ENCODE data around the gene PRDM10. TPM values are rescaled to one million over a fixed set of nuclear protein-coding genes. Genes with fewer than 3 reads are reported as not detected.
A peak's percentile ranks its signal among the peaks of the same experiment; 100 is the strongest.
"Not testable (repeated sequence)": the region's sequence is repeated elsewhere in the genome, so short reads cannot be mapped to it uniquely, and the experiment has no call there.

PRDM10 gene
- polyA plus RNA-seq, 3 donors from 2014 or later: 1.3 to 5.0 TPM; not detected in 1

DNA sequence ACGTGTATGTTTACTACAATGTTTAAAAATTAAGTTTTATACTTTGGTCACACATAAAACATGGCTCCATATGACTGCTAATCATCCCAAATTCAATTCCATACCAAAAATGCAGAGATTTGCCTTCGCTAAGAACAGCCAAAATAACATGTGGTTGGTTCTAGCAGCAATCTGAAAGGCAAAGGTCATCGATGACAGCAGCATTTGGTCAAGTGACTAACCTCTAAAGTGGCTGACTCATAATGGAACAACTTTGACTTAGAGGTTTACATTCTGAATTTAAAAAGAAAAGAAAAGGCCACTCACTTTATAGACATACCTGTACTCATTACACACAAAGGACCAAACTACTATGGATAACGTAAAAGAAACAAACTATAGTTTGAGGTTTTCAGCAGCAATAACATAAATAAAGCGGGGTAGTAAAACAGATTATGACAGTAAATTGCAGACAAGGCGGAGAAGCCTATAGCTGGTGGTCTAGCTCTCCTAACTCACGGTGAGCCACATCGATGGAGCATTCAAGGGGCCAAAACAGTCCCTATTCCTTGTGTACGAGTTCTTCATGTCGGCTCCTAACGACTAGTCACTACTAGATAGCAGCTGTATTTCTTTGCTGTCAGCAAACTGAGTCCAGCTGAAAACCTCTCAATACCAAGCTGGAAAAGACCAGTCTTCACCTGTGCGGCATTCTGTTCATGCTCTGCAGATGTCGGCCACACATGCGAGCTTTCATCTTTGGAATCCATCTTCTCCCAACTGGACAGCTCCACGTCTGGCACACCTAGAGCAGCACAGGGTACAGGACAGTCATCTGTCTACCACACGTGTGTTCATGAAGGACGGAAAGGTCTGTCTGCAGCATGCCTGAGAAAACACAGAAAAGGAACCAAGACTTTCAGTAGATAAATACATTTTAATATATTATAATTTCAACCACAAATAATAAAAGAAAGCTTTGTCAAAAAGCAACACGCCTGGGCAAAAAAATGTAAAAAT lies 42.1 kb downstream of the PRDM10 start:
- DNase-seq: no peak
- Mint-ChIP-seq H3K27me3 (ENCODE audit: low read depth in 3 of 3) (peaks cover 0 to 2% (median 0%) of the 10 kb centered on the region in 3 donors), H3K27ac (peak overlapping the region in 1 of 6 donors; percentile 46), H3K36me3 (peaks cover 8 to 26% (median 13%) of the 10 kb centered on the region in 3 donors), H3K9me3 (no peaks in the 10 kb centered on the region), H3K4me3 (no peak overlapping the region), H3K4me1 (peaks cover 9 to 14% of the 10 kb centered on the region in 2 donors)

DNA sequence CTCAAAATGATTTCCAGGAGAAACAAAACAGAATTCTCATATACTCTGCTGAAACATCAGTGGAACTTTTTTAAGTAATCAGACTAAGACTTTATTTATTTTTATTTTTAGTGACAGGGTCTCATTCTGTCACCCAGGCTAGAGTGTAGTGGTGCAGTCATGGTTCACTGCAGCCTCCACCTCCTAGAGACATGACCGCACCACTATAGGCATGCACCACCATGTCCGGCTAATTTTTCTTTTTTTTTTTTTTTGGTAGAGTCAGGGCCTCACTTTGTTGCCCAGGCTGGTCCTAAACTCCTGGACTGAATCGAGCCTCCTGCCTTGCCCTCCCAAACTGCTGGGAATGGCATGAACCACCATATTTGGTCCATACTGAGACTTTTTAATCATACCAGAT lies 42.9 kb downstream of the PRDM10 start:
- Mint-ChIP-seq H3K27me3 (ENCODE audit: low read depth in 3 of 3) (peaks cover 0 to 2% (median 0%) of the 10 kb centered on the region in 3 donors), H3K4me1 (peaks cover 9 to 14% of the 10 kb centered on the region in 2 donors), H3K9me3 (no peaks in the 10 kb centered on the region), H3K4me3 (no peak overlapping the region), H3K36me3 (peaks cover 12 to 32% (median 16%) of the 10 kb centered on the region in 3 donors), H3K27ac (no peak overlapping the region)
- DNase-seq: no peak

DNA sequence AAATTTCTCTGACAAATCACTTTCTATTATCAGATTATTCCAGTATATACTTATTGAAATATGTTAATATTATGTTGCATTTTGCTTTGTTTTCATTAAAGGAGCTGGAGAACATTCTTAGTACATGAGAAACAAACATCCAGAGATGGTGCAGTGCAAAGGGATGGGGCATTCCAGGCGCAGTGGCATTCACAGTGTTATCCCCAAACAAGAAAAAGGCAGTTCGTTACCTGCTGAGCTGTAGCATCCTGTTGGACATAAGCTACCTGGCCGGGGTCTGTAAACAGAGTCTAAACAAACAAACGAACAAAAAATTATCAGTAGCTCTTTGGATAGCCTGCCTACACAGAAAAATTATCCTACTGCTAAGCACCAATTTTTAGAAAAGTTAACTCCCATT lies 47.4 kb downstream of the PRDM10 start:
- no peaks in the 10 kb centered on the region for H3K27me3 Mint-ChIP-seq (ENCODE audit: low read depth in 3 of 3)
- peaks cover 0 to 3% of the 10 kb centered on the region in 2 donors for H3K4me1 Mint-ChIP-seq

DNA sequence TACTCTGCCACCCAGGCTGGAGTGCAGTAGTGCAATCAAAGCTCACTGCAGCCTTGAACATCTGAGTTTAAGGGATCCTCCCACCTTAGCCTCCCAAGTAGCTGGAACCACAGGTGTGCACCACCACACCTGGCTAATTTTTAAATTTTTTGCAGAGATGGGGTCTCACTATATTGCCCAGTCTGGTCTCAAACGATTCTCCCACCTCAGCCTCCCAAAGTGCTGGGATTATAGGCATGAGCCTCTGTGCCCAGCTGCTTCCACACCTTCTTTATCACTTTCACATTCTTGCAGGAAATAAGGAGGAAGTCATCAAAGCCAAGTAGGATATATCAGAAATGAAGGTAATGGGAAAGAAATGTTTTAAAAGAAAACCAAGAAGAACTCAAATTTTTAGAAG lies 47.9 kb downstream of the PRDM10 start:
- H3K36me3 Mint-ChIP-seq: peaks cover 12 to 28% (median 21%) of the 10 kb centered on the region in 3 donors
- H3K4me1 Mint-ChIP-seq; H3K27me3 Mint-ChIP-seq (ENCODE audit: low read depth in 3 of 3); H3K27ac Mint-ChIP-seq; DNase-seq; H3K4me3 Mint-ChIP-seq; H3K9me3 Mint-ChIP-seq: not testable (repeated sequence)

More for the DNA sequence above, 47.4 kb downstream of the PRDM10 start:
- H3K36me3 Mint-ChIP-seq: peaks cover 13 to 31% (median 21%) of the 10 kb centered on the region in 3 donors
- no peak overlapping the region for H3K27ac Mint-ChIP-seq
- DNase-seq: no peak
- H3K4me3 Mint-ChIP-seq: no peak overlapping the region
- H3K9me3 Mint-ChIP-seq: no peaks in the 10 kb centered on the region

DNA sequence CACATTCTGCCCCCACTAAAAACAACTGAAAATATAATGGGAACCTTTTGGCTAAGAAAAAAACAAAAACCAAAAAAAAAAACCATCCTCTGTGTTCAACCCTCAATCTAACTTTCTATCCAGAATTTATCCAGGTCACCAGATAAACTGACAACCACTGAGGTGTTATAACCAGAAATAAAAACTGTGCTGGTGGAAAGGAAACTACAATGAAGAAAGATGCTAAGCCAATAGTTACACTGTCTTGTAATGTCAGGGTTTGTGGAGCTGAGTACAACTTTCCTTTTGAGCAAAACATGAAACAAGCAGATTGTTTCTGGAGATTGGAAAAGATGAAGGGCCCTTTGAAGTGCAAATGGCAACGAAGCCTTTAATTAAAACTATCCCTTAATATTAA lies 50.8 kb downstream of the PRDM10 start:
- DNase-seq: no peak
- Mint-ChIP-seq H3K27me3 (ENCODE audit: low read depth in 3 of 3) (no peaks in the 10 kb centered on the region), H3K9me3 (no peaks in the 10 kb centered on the region), H3K36me3 (peaks cover 17 to 29% (median 18%) of the 10 kb centered on the region in 3 donors), H3K4me1 (peaks cover 0 to 5% of the 10 kb centered on the region in 2 donors), H3K27ac (no peak overlapping the region), H3K4me3 (no peak overlapping the region)

DNA sequence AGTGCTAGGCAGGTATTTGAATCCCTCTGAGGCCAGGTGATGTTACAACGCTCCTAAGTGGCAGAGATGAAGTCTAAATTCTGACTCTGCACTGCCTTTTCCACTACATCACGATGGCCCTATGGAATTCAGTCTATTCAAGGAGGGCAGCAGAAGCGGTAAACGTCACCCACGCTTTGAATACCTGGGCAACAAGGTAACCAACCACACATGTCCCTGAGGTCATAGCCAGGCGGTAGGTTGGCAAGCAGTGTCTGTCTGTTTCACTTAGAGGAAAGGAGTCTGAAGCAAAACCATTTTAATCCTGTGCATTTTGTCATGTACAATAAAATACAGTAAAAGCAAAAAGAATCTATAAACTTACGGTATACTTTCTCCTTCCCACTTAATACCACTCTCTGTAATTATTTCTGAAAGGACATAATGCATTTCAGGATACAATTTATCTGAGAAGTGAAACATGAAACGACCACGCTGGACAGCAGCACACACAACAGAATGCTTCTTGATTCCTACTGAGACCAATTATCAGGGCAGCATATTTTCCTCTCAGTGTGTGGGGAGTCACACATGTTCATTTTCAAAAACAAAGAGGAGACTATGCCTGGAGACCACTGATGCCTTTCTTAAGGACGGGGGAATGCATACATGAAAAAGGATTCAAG lies 51.3 kb downstream of the PRDM10 start:
- Mint-ChIP-seq H3K36me3 (peaks cover 17 to 33% (median 18%) of the 10 kb centered on the region in 3 donors), H3K4me3 (no peak overlapping the region), H3K27ac (no peak overlapping the region), H3K4me1 (peaks cover 0 to 5% of the 10 kb centered on the region in 2 donors), H3K9me3 (no peaks in the 10 kb centered on the region), H3K27me3 (ENCODE audit: low read depth in 3 of 3) (no peaks in the 10 kb centered on the region)
- DNase-seq: no peak

DNA sequence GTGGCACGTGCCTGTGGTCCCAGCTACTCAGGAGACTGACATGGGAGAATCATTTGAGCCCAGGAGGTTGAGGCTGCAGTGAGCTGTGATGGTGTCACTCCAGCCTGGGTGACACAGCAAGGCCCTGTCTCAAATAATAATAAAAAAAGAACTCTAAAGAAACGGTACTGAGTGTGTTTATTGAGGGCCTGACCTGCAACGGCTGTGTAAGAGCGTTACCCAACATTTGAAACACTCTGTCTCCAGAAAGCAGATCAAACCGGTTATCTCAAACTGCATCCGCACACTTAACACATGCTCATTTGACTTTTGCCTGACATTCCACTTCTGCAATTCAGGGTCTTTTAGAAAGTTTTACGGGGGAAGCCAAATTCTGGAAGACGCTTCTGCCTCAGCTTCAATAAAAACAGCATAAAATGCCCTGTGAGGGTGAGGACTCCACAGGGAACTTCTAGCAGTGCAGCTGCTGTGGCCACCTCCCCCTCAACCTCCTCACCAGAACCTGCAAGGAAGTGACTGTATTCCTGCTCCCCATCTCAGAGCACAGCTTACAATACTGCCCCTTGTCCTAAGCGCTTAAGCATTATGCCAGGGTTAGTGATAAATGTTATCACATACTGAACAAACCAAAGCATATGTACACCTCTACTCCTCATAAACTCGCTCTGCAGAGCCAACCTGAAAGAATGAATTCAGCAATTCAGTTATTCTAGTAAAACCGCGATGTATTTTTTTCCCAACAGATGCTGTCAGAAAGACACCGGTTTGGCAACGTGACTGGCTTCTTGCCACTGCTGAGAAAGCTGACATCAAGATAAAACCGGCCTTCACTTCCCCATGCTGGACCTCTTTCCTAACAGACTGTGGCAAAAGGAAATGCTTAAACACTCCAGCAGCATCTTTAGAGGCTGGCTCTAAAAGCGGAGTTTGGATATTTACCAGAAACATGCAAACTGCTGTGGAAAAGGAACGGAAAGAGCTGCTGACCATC lies 52.2 kb downstream of the PRDM10 start:
- peaks cover 0 to 5% of the 10 kb centered on the region in 2 donors for H3K4me1 Mint-ChIP-seq
- no peaks in the 10 kb centered on the region for H3K27me3 Mint-ChIP-seq (ENCODE audit: low read depth in 3 of 3)
- peak overlapping the region in 1 of 6 donors; percentile 80 for H3K27ac Mint-ChIP-seq
- no peak overlapping the region for H3K4me3 Mint-ChIP-seq
- no peaks in the 10 kb centered on the region for H3K9me3 Mint-ChIP-seq
- no peak for DNase-seq
- H3K36me3 Mint-ChIP-seq: peaks cover 13 to 32% (median 15%) of the 10 kb centered on the region in 3 donors

DNA sequence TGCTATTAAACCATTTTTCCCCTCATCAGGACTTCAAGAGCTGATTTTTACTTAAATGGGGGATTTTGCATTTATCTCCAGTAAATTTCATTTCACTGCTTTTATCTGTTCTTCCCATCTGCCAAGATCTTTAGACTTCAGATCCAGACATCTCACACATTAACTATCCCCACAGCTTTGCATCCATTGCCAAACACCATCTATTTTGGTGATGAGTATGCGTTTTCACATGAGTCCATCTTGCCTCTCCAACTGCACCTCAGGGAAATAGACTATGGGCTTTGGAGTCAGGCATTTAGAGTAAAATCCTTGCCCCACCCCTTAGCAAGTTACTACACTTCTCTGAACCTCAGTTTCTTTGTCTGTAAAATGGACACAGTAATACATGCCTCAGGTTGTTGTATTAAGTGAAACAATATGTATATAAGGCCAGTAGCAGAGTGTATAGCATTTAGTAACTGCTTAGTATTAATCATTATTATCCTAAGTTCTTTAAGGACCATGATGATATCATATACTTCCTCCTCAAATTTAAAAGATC lies 53.6 kb downstream of the PRDM10 start:
- H3K27me3 Mint-ChIP-seq (ENCODE audit: low read depth in 3 of 3): no peaks in the 10 kb centered on the region
- H3K27ac Mint-ChIP-seq: no peak overlapping the region
- H3K9me3 Mint-ChIP-seq: no peaks in the 10 kb centered on the region
- H3K36me3 Mint-ChIP-seq: peaks cover 16 to 35% (median 22%) of the 10 kb centered on the region in 3 donors
- no peak for DNase-seq
- H3K4me1 Mint-ChIP-seq: peaks cover 0 to 5% of the 10 kb centered on the region in 2 donors
- no peak overlapping the region for H3K4me3 Mint-ChIP-seq

DNA sequence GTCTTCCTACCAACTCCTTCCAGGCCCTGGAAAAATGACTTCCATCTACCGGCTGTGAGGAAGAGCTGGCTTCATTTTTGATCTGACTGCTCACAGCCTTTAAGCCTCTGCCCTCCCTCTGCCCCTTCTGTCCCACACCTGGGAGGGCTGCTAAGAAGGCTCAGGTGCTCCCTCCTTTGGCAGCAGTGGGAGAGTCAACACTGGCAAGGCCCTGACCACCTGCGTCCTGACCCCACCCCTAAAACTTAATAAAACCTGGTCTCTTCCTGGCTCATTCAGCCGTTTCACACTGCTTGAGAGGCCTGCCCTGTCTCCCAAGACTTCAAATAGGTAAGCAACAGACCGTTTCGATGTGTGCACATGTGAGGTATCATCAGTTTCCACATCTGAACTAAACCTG lies 55.2 kb downstream of the PRDM10 start:
- no peak for DNase-seq
- H3K27ac Mint-ChIP-seq: no peak overlapping the region
- H3K9me3 Mint-ChIP-seq: no peaks in the 10 kb centered on the region
- peaks cover 0 to 5% of the 10 kb centered on the region in 2 donors for H3K4me1 Mint-ChIP-seq
- no peaks in the 10 kb centered on the region for H3K27me3 Mint-ChIP-seq (ENCODE audit: low read depth in 3 of 3)
- H3K4me3 Mint-ChIP-seq: no peak overlapping the region
- peaks cover 17 to 44% (median 22%) of the 10 kb centered on the region in 3 donors for H3K36me3 Mint-ChIP-seq

DNA sequence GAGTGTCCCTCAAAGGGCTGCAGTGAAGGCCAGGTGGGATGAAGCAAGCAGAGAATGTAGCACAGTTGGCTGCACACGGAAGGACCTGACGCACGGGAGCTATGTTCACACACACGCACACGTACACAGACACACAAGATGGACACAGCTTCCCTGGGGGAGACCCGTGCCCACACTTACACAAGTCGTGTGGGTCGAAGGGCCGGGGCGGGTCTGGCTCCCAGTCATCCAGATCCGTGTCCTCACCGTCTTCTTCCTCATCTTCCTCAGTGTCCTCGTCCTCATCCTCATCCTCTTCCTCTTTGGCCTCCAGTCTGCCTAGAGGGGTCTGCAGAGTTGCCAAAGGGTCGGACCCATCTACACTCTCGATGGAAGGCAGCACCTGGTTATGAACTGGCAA lies 55.7 kb downstream of the PRDM10 start:
- H3K27me3 Mint-ChIP-seq (ENCODE audit: low read depth in 3 of 3): no peaks in the 10 kb centered on the region
- H3K27ac Mint-ChIP-seq: no peak overlapping the region
- no peak overlapping the region for H3K4me3 Mint-ChIP-seq
- H3K36me3 Mint-ChIP-seq: peaks cover 21 to 48% (median 22%) of the 10 kb centered on the region in 3 donors
- no peaks in the 10 kb centered on the region for H3K9me3 Mint-ChIP-seq
- no peak for DNase-seq
- H3K4me1 Mint-ChIP-seq: peaks cover 0 to 5% of the 10 kb centered on the region in 2 donors

DNA sequence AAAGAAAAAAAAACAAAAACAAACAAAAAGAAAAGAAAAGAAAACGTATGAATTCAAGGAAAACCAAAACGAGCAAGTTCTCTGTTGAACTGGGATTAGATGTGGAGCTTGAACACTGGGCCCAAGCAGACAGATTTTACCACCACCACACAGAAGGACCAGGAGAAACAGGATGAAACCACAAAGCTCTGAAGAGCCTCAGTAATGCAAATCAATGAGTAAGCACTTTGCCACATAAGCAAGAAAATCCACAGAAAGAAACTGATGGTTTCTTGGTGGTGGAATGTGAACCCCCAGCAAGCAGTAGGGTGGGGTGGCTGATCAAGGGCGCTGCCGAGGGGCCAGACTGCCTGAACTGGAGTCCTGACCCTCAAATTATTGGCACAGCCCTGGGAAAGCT lies 56.4 kb downstream of the PRDM10 start:
- peaks cover 0 to 5% of the 10 kb centered on the region in 2 donors for H3K4me1 Mint-ChIP-seq
- peaks cover 19 to 47% (median 22%) of the 10 kb centered on the region in 3 donors for H3K36me3 Mint-ChIP-seq
- H3K27ac Mint-ChIP-seq: peak overlapping the region in 1 of 6 donors; percentile 13
- no peak for DNase-seq
- no peaks in the 10 kb centered on the region for H3K27me3 Mint-ChIP-seq (ENCODE audit: low read depth in 3 of 3)
- H3K4me3 Mint-ChIP-seq: no peak overlapping the region
- H3K9me3 Mint-ChIP-seq: no peaks in the 10 kb centered on the region

DNA sequence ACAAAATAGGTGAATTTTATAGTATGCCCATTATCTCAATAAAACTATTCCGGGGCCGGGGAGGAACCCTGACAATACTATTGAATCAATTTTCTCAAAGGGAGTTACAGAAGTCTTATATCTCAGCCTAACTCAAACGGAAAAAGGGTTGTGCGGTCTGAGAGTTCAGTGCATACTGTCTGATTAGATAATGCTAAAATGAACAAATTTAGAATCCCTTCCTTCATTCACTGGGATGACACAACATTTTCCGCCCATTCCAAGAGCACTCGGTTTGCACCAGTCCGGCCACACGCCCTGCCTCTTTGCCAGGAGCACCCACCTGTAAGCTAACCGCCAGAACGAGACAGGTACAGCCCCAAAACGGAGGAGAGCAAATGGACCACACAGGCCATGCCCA lies 57.3 kb downstream of the PRDM10 start:
- Mint-ChIP-seq H3K27me3 (ENCODE audit: low read depth in 3 of 3) (no peaks in the 10 kb centered on the region), H3K4me1 (peaks cover 0 to 2% of the 10 kb centered on the region in 2 donors), H3K9me3 (no peaks in the 10 kb centered on the region), H3K27ac (no peak overlapping the region), H3K4me3 (no peak overlapping the region), H3K36me3 (peaks cover 20 to 47% (median 22%) of the 10 kb centered on the region in 3 donors)
- no peak for DNase-seq

DNA sequence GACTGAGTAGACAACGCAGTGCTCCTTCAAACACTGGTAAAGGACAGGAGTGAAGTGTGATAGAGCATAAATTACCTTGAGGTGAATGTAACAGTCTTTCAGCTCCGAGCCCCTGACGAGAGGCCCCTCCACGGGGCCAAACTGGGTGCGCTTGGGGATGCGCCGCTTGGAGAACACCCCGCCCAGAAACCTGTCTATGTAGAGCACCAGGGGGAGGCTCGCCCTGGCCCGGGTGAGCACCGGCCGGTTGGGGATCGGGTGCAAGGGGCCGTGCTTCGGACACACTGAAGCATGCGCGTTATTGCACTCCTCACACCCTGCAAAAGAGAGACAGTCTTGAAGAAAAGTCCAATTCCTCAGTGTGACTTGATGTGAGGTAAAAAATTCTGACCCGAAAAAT lies 57.9 kb downstream of the PRDM10 start:
- no peaks in the 10 kb centered on the region for H3K9me3 Mint-ChIP-seq
- no peaks in the 10 kb centered on the region for H3K4me1 Mint-ChIP-seq
- H3K27me3 Mint-ChIP-seq (ENCODE audit: low read depth in 3 of 3): no peaks in the 10 kb centered on the region
- no peak overlapping the region for H3K4me3 Mint-ChIP-seq
- no peak overlapping the region for H3K27ac Mint-ChIP-seq
- no peak for DNase-seq
- H3K36me3 Mint-ChIP-seq: peaks cover 20 to 47% (median 22%) of the 10 kb centered on the region in 3 donors
